Measurements from ENCODE around the gene TUBA1C. TPM values are rescaled to one million over a fixed set of nuclear protein-coding genes. Genes with fewer than 3 reads are reported as not detected.

The TUBA1C gene
- total RNA-seq, 1 donor from 2014 or later, result 402 TPM

DNA sequence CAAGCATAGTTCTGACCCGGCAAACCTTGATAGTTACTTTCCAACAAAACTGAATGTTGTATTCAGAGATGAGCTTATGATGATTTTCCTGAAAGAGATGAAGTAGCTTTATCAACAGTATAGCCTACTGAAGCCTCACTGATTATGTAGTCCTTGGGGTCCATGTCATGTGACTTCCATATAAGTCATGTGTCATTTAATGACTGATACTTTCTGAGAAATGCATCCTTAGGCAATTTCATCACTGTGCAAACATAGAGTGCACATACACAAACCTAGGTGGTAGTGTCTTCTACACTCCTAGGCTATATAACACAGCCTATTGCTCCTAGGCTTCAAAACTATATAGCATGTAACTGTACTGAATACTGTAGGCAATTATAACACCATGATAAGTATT lies 28.5 kb upstream of the TUBA1C start:
- no peak overlapping the region for H3K27ac ChIP-seq
- peaks cover 41% of the 10 kb centered on the region for H3K4me1 Mint-ChIP-seq
- peaks cover 5% of the 10 kb centered on the region for H3K27me3 Mint-ChIP-seq (ENCODE audit: insufficient read depth, low read depth)
- H3K79me2 ChIP-seq (ENCODE audit: low read depth), result no peaks in the 10 kb centered on the region
- no peaks in the 10 kb centered on the region for H3K9me3 ChIP-seq (ENCODE audit: low read depth)
- no peaks in the 10 kb centered on the region for H3K9me3 Mint-ChIP-seq
- DNase-seq (ENCODE audit: low spot score), result no peak
- H3K4me2 ChIP-seq, result no peak overlapping the region
- H3K4me3 ChIP-seq, result no peak overlapping the region
- no peak overlapping the region for H2AFZ ChIP-seq (replicated peaks)
- H3K4me1 ChIP-seq, result peaks cover 34% of the 10 kb centered on the region
- no peak overlapping the region for H3K4me3 Mint-ChIP-seq
- no peaks in the 10 kb centered on the region for H3K36me3 ChIP-seq
- TF ChIP-seq EZH2 (IDR thresholded peaks at IDR 0.05) (no peak), EZH2phosphoT487 (IDR thresholded peaks at IDR 0.05) (no peak)
- TF ChIP-seq, protein P1, sequence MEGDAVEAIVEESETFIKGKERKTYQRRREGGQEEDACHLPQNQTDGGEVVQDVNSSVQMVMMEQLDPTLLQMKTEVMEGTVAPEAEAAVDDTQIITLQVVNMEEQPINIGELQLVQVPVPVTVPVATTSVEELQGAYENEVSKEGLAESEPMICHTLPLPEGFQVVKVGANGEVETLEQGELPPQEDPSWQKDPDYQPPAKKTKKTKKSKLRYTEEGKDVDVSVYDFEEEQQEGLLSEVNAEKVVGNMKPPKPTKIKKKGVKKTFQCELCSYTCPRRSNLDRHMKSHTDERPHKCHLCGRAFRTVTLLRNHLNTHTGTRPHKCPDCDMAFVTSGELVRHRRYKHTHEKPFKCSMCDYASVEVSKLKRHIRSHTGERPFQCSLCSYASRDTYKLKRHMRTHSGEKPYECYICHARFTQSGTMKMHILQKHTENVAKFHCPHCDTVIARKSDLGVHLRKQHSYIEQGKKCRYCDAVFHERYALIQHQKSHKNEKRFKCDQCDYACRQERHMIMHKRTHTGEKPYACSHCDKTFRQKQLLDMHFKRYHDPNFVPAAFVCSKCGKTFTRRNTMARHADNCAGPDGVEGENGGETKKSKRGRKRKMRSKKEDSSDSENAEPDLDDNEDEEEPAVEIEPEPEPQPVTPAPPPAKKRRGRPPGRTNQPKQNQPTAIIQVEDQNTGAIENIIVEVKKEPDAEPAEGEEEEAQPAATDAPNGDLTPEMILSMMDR (IDR thresholded peaks at IDR 0.05), result no peak
- H3K27ac Mint-ChIP-seq, result no peak overlapping the region
- no peaks in the 10 kb centered on the region for H4K20me1 ChIP-seq (ENCODE audit: low read depth)
- no peak overlapping the region for H3K9ac ChIP-seq
- H3F3A ChIP-seq (ENCODE audit: low read depth), result peaks cover 40% of the 10 kb centered on the region
- no peaks in the 10 kb centered on the region for H3K36me3 Mint-ChIP-seq
- no peaks in the 10 kb centered on the region for H3K27me3 ChIP-seq

DNA sequence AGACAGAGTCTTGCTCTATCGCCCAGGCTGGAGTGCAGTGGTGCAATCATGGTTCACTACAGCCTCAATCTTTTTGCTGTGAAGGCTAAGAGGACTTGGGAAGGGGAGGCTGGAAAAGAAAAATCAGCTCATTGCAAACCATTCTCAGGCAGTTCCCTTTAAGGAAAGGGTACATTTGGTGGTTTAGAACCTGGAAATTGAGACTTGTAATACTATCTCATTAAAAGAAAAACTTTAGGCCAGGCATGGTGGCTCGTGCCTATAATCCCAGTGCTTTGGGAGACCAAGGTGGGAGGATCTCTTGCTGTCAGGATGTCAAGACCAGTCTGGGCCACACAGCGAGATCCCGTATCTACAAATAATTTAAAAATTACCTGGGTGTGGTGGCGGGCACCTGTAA lies 21.3 kb upstream of the TUBA1C start:
- Histone ChIP-seq H3K9me3 (ENCODE audit: low read depth) (no peaks in the 10 kb centered on the region), H3K9ac (no peak overlapping the region), H3K4me2 (no peak overlapping the region), H3K79me2 (ENCODE audit: low read depth) (no peaks in the 10 kb centered on the region), H4K20me1 (ENCODE audit: low read depth) (no peaks in the 10 kb centered on the region), H3F3A (ENCODE audit: low read depth) (peaks cover 6% of the 10 kb centered on the region), H3K4me1 (peaks cover 5% of the 10 kb centered on the region), H3K36me3 (no peaks in the 10 kb centered on the region), H2AFZ (replicated peaks) (no peak overlapping the region), H3K4me3 (no peak overlapping the region), H3K27ac (no peak overlapping the region), H3K27me3 (no peaks in the 10 kb centered on the region)
- H3K27ac Mint-ChIP-seq, result no peak overlapping the region
- H3K4me1 Mint-ChIP-seq, result peaks cover 9% of the 10 kb centered on the region
- peaks cover 2% of the 10 kb centered on the region for H3K36me3 Mint-ChIP-seq
- H3K9me3 Mint-ChIP-seq, result no peaks in the 10 kb centered on the region
- no peak overlapping the region for H3K4me3 Mint-ChIP-seq
- no peak for TF ChIP-seq EZH2 (IDR thresholded peaks at IDR 0.05)
- TF ChIP-seq EZH2phosphoT487 (IDR thresholded peaks at IDR 0.05), result no peak
- TF ChIP-seq, protein P1 (IDR thresholded peaks at IDR 0.05), result no peak
- H3K27me3 Mint-ChIP-seq (ENCODE audit: insufficient read depth, low read depth), result no peaks in the 10 kb centered on the region
- no peak for DNase-seq (ENCODE audit: low spot score)

DNA sequence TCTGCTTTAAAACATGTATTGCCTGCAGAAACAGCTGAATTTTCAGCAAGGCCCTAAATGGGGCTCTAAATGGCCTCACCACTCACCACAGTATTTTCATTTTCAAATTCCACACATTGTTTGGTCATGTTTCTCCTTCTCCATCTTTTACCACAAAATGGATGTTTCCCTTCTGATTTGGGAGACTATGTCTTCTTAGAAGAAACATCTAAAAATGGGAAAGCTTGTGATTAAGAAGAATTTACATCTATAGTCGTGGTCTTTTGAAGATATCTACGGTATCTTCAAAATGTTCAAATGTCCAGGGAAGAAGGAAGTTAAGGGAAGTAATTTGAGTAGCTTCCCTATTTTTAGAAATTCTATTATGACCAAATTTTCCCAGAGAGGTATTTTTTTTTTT lies 20.7 kb upstream of the TUBA1C start:
- Histone ChIP-seq H3K79me2 (ENCODE audit: low read depth) (no peaks in the 10 kb centered on the region), H3F3A (ENCODE audit: low read depth) (peaks cover under 1% of the 10 kb centered on the region), H3K27ac (no peak overlapping the region), H2AFZ (replicated peaks) (no peak overlapping the region), H3K4me2 (no peak overlapping the region), H3K4me1 (no peaks in the 10 kb centered on the region), H3K9ac (no peak overlapping the region), H3K4me3 (no peak overlapping the region), H3K9me3 (ENCODE audit: low read depth) (no peaks in the 10 kb centered on the region), H4K20me1 (ENCODE audit: low read depth) (no peaks in the 10 kb centered on the region), H3K36me3 (no peaks in the 10 kb centered on the region), H3K27me3 (no peaks in the 10 kb centered on the region)
- H3K27me3 Mint-ChIP-seq (ENCODE audit: insufficient read depth, low read depth), result no peaks in the 10 kb centered on the region
- peaks cover 4% of the 10 kb centered on the region for H3K4me1 Mint-ChIP-seq
- peaks cover 2% of the 10 kb centered on the region for H3K36me3 Mint-ChIP-seq
- H3K4me3 Mint-ChIP-seq, result no peak overlapping the region
- no peak overlapping the region for H3K27ac Mint-ChIP-seq
- no peaks in the 10 kb centered on the region for H3K9me3 Mint-ChIP-seq
- TF ChIP-seq EZH2phosphoT487 (IDR thresholded peaks at IDR 0.05) (no peak), EZH2 (IDR thresholded peaks at IDR 0.05) (no peak)
- TF ChIP-seq, protein P1 (IDR thresholded peaks at IDR 0.05), result no peak
- no peak for DNase-seq (ENCODE audit: low spot score)

Data from neural progenitor cell (in vitro differentiated cells).